Osteocyte (in vitro differentiated cells): ENCODE measurements around the gene BHMT2. TPM values are rescaled to one million over a fixed set of nuclear protein-coding genes. Genes with fewer than 3 reads are reported as not detected.

Experiments used
- DNase-seq: peaks from one replicate; pipeline ENCODE4 v3.0.0; 2021; ENCODE audit warnings: mixed read lengths; ENCODE audit not compliant: unreplicated experiment; ENCODE audit errors: extremely low spot score
- H3K27ac Mint-ChIP-seq: one replicate; pipeline ENCODE4 v1.8.0; 2021; ENCODE audit warnings: mild to moderate bottlenecking, mixed read lengths; ENCODE audit not compliant: unreplicated experiment
- H3K27me3 Mint-ChIP-seq: one replicate; pipeline ENCODE4 v1.8.0; 2021; ENCODE audit warnings: mixed read lengths; ENCODE audit not compliant: unreplicated experiment
- H3K36me3 Mint-ChIP-seq: one replicate; pipeline ENCODE4 v1.8.0; 2021; ENCODE audit warnings: mixed read lengths; ENCODE audit not compliant: unreplicated experiment
- H3K4me1 Mint-ChIP-seq: one replicate; pipeline ENCODE4 v1.8.0; 2021; ENCODE audit warnings: mixed read lengths; ENCODE audit not compliant: unreplicated experiment
- H3K4me3 Mint-ChIP-seq: one replicate; pipeline ENCODE4 v1.8.0; 2021; ENCODE audit warnings: mild to moderate bottlenecking, moderate library complexity, mixed read lengths; ENCODE audit not compliant: unreplicated experiment
- H3K9me3 Mint-ChIP-seq: one replicate; pipeline ENCODE4 v1.8.0; 2021; ENCODE audit warnings: mixed read lengths; ENCODE audit not compliant: unreplicated experiment
- total RNA-seq: library from RNA; stranded (reverse); gene quantifications from 2 replicates; pipeline ENCODE4 v1.2.1, GENCODE V29; 2021
- TF ChIP-seq, protein P1 (sequence below): fragments of 200-600 bp; sonication (generic); IDR thresholded peaks from 2 replicates; pipeline ENCODE4 v1.5.0; 2021; ENCODE audit warnings: antibody characterized with exemption, mild to moderate bottlenecking, moderate library complexity

Gene BHMT2
- total RNA-seq, 1 donor from 2014 or later: not detected

DNA sequence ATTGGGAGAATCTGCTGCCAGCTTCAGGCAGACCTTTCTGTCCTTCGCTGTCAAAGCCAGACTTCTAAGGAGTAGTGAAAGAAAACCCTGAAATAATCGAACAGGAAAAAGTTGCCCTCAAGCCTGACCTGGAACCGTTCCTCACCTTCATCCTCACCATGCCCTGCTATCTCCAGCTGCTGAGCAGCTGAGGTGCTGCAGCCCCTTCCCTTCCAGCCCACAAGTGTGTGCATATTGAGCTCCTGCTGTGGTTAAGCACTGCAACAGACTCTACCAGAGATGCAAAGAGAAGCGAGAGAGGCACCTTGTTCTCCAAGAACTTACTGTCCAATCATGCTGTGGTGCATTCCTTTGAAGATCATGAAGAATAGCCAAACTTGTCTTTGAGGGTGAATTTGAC, 18.9 kb downstream of the BHMT2 start:
- H3K4me3 Mint-ChIP-seq: no peak overlapping the region
- no peaks in the 10 kb centered on the region for H3K36me3 Mint-ChIP-seq
- no peaks in the 10 kb centered on the region for H3K9me3 Mint-ChIP-seq
- TF ChIP-seq, protein P1, sequence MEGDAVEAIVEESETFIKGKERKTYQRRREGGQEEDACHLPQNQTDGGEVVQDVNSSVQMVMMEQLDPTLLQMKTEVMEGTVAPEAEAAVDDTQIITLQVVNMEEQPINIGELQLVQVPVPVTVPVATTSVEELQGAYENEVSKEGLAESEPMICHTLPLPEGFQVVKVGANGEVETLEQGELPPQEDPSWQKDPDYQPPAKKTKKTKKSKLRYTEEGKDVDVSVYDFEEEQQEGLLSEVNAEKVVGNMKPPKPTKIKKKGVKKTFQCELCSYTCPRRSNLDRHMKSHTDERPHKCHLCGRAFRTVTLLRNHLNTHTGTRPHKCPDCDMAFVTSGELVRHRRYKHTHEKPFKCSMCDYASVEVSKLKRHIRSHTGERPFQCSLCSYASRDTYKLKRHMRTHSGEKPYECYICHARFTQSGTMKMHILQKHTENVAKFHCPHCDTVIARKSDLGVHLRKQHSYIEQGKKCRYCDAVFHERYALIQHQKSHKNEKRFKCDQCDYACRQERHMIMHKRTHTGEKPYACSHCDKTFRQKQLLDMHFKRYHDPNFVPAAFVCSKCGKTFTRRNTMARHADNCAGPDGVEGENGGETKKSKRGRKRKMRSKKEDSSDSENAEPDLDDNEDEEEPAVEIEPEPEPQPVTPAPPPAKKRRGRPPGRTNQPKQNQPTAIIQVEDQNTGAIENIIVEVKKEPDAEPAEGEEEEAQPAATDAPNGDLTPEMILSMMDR: no peak
- no peak overlapping the region for H3K27ac Mint-ChIP-seq
- no peak for DNase-seq
- H3K4me1 Mint-ChIP-seq: no peaks in the 10 kb centered on the region
- peaks cover 18% of the 10 kb centered on the region for H3K27me3 Mint-ChIP-seq

- Mint-ChIP-seq H3K27me3 (peaks cover 27% of the 10 kb centered on the region), H3K36me3 (no peaks in the 10 kb centered on the region), H3K4me3 (no peak overlapping the region)
Measured at GRCh38 chr5:79091064-79091463, 21.5 kb downstream of the BHMT2 start.

GRCh38 chr5:79093762-79094161, 24.2 kb downstream of the BHMT2 start:
- Mint-ChIP-seq H3K36me3 (no peaks in the 10 kb centered on the region), H3K27ac (no peak overlapping the region), H3K9me3 (no peaks in the 10 kb centered on the region), H3K4me3 (no peak overlapping the region), H3K4me1 (no peaks in the 10 kb centered on the region), H3K27me3 (peaks cover 27% of the 10 kb centered on the region)
- no peak for DNase-seq
- TF ChIP-seq, protein P1: no peak

More at GRCh38 chr5:79091064-79091463, 21.5 kb downstream of the BHMT2 start:
- Mint-ChIP-seq H3K27ac (no peak overlapping the region), H3K9me3 (no peaks in the 10 kb centered on the region), H3K4me1 (no peaks in the 10 kb centered on the region)
- DNase-seq: no peak
- TF ChIP-seq, protein P1: no peak

DNA sequence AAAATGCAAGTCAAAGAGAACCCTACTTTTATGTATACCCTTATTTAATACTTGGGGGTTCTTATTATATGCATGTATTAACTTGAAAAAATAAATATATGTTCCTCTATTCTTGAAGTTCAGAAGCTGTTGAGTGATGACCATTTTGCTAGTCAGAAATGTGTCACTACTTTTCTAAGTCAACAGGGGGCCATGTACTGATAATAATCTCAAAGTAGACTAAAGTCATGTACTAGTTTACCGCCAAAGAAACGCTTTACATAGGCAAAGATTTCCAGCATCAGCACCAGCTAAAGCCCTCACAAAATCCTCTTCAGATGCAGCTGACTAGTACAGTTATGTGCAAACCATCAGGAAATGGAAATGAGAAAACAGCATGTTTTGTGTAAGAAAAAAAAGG, 36.3 kb downstream of the BHMT2 start:
- Mint-ChIP-seq H3K4me1 (peaks cover 9% of the 10 kb centered on the region), H3K27ac (no peak overlapping the region), H3K36me3 (no peaks in the 10 kb centered on the region), H3K27me3 (peaks cover 68% of the 10 kb centered on the region), H3K4me3 (no peak overlapping the region), H3K9me3 (no peaks in the 10 kb centered on the region)
- no peak for DNase-seq
- TF ChIP-seq, protein P1: no peak

- TF ChIP-seq, protein P1: no peak
- peaks cover 14% of the 10 kb centered on the region for H3K4me1 Mint-ChIP-seq
- H3K4me3 Mint-ChIP-seq: no peak overlapping the region
- H3K9me3 Mint-ChIP-seq: no peaks in the 10 kb centered on the region
- no peak overlapping the region for H3K27ac Mint-ChIP-seq
- DNase-seq: no peak
- H3K27me3 Mint-ChIP-seq: peaks cover 82% of the 10 kb centered on the region
- no peaks in the 10 kb centered on the region for H3K36me3 Mint-ChIP-seq
Measured at GRCh38 chr5:79107020-79107796, 37.6 kb downstream of the BHMT2 start.
